Right cardiac atrium (tissue), 5 donors: ENCODE data around the gene RGS6. TPM values are rescaled to one million over a fixed set of nuclear protein-coding genes. Genes with fewer than 3 reads are reported as not detected.
"Not testable (repeated sequence)": the region's sequence is repeated elsewhere in the genome, so short reads cannot be mapped to it uniquely, and the experiment has no call there.

Source experiments
- ATAC-seq, 2 donors: fragments of 200-7000 bp; cut with Tn5 transposase; one replicate each; pipeline versions ENCODE4 v1.8.0 to v1.9.1; 2020; ENCODE audit warnings: moderate library complexity in 2 of 2, mild to moderate bottlenecking in 1 of 2
- DNase-seq, 3 donors: peaks; one replicate each; pipeline ENCODE4 v3.0.0-alpha.2; 2020
- H3K27ac ChIP-seq: one replicate; pipeline ENCODE4 v1.5.1; 2013; ENCODE audit warnings: mild to moderate bottlenecking, low read length, control low read depth, moderate library complexity
- H3K27me3 ChIP-seq: one replicate; pipeline ENCODE4 v1.6.1; 2013; ENCODE audit not compliant: control insufficient read depth, insufficient read depth
- H3K4me1 ChIP-seq: one replicate; pipeline ENCODE4 v1.6.1; 2013; ENCODE audit warnings: low read length; ENCODE audit not compliant: control insufficient read depth, insufficient read depth
- H3K4me3 ChIP-seq: one replicate; pipeline ENCODE4 v1.5.1; 2013; ENCODE audit warnings: low read length, control low read depth
- H3K9me3 ChIP-seq: one replicate; pipeline ENCODE4 v1.6.1; 2013; ENCODE audit warnings: low read length; ENCODE audit not compliant: control insufficient read depth
- WGBS: extraction: QIAGEN DNeasy Blood & Tissue Kit; methylation state at CpG from one replicate; pipeline ENCODE4 v1.1.7; 2013; 5-methylcytosine and 5-hydroxymethylcytosine counted together
- intact Hi-C, 4 donors: fragments of 100-400 bp; cut with DNase I; formaldehyde crosslinking; loops; one replicate each; pipeline versions ENCODE4 v1.11.0 to v1.14.0; 2022 to 2023
- long read RNA-seq, 4 donors: library from polyadenylated mRNA; unstranded; transcript quantifications; one replicate each; pipeline ENCODE4 v2.0.0, GENCODE V29; 2020 to 2021
- polyA plus RNA-seq: library from polyadenylated mRNA; stranded (reverse); fragments of 200-250 nt; gene quantifications from one replicate; pipeline ENCODE4 v1.2.3, GENCODE V29; 2013
- total RNA-seq, 4 donors: library from RNA; stranded (reverse); fragmentation: NEBNext Ultra II Directional; extraction: Animal tissue kit (Norgen Biotek cat#: 25700); gene quantifications; one replicate each; pipeline ENCODE4 v1.2.1, GENCODE V29; 2021
- donor health status: healthy with polysubstance abuse.
- donor health status: DM: no; HTN: yes; CAD: no.
- donor health status: DM: no; HTN: no; CAD: no.
- donor health status: DM: no; HTN: yes; CAD: no; lungs with severe emphysema.
- donor health status: DM: yes; HTN: yes; CAD: no.

The RGS6 gene
- total RNA-seq (10 to 100 TPM; 24.0 to 51.4 (median 31.3) TPM), polyA plus RNA-seq (12.7 TPM)
- long read RNA-seq, donor 1, full-length matches to known transcripts: 3 of 15 reads
- long read RNA-seq, donor 1, partial matches to known transcripts: 0 of 15 reads
- long read RNA-seq, donor 1, other reads (novel, unspliced or antisense): 12 of 15 reads
- long read RNA-seq, donor 2, full-length matches to known transcripts: 3 of 16 reads
- long read RNA-seq, donor 2, partial matches to known transcripts: 5 of 16 reads
- long read RNA-seq, donor 2, other reads (novel, unspliced or antisense): 8 of 16 reads
- long read RNA-seq, donor 3, full-length matches to known transcripts: 2 of 24 reads
- long read RNA-seq, donor 3, partial matches to known transcripts: 4 of 24 reads
- long read RNA-seq, donor 3, other reads (novel, unspliced or antisense): 18 of 24 reads
- long read RNA-seq, donor 4, full-length matches to known transcripts: 5 of 15 reads
- long read RNA-seq, donor 4, partial matches to known transcripts: 3 of 15 reads
- long read RNA-seq, donor 4, other reads (novel, unspliced or antisense): 7 of 15 reads

DNA sequence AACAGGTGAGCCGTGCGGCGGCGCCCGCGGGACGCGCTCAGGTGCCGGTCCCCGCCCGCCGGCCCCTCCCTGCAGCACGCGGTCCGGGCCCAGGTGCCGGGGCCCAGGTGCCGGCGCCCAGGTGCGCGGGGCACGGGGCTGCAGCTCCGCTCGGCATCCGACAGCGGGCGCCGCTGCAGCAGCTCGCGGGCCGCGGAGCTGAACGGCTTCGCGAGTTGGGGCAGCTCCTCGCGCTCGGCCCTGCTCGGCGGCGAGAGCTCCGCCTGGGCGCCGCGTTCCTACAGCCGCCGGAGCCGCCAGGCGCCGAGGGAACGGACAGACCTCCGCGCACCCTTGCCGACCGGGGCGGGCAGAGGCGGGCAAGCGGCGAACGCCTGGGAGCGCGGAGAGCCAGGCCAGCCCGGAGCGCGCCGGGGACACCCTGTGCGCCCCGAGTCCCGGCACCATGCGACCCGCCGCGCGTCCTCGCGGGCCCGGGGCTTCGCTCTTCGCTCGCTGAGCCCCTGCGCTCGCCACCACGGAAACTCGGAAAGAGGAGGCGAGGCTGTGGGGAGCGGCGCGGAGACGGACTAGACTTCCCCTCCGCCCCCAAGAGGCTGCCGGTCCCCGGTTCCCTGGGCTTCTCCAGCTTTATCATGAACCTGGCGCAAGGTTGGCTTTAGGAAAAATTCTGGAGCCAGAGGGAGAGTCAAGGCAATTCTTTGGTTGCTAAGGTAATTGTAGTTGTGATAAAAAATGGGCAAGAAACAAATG, at the start of gene RGS6:
RGS6 (plus strand) TSS at position 201 of the 753 bp plus-strand sequence.
- Histone ChIP-seq H3K27ac (no peak within 1 kb of the TSS), H3K4me3 (peak within 1 kb of the TSS; percentile 45), H3K9me3 (no peaks in the 10 kb centered on the region), H3K27me3 (no peaks in the 10 kb centered on the region), H3K4me1 (no peaks in the 10 kb centered on the region)
- ATAC-seq: peak; percentile 75 to 77
- intact Hi-C loops: loop anchor here (5.0 to 10.0 kb wide), 2 partner anchors 360 to 362 kb away; no protein-coding TSS in a partner anchor
- peak; percentile 24 to 69 (median 68) for DNase-seq
- under 1% methylated on average over 92 of the region's 92 CpGs for WGBS

GRCh38 chr14:71883094-71883493, 49.1 kb upstream of the RGS6 start:
- Histone ChIP-seq H3K27ac (no peak overlapping the region), H3K4me3 (no peak overlapping the region), H3K4me1 (no peaks in the 10 kb centered on the region), H3K9me3 (no peaks in the 10 kb centered on the region), H3K27me3 (no peaks in the 10 kb centered on the region)
- no peak for ATAC-seq
- WGBS: 68% methylated on average over 1 of the region's 1 CpG
- intact Hi-C loops: no loop called here
- no peak for DNase-seq

- intact Hi-C loops: no loop called here
- 68% methylated on average over 3 of the region's 3 CpGs for WGBS
- H3K4me1 ChIP-seq: no peaks in the 10 kb centered on the region
- H3K27me3 ChIP-seq: no peaks in the 10 kb centered on the region
- no peak overlapping the region for H3K4me3 ChIP-seq
- ATAC-seq (no peak), DNase-seq (no peak)
- no peaks in the 10 kb centered on the region for H3K9me3 ChIP-seq
- no peak overlapping the region for H3K27ac ChIP-seq
These were observed 46.9 kb upstream of the RGS6 start for GRCh38 chr14:71885301-71885700.

GRCh38 chr14:71887802-71888201, 44.4 kb upstream of the RGS6 start:
- H3K27me3 ChIP-seq, ATAC-seq, H3K4me3 ChIP-seq, intact Hi-C loops, DNase-seq, H3K4me1 ChIP-seq, H3K27ac ChIP-seq, H3K9me3 ChIP-seq: not testable (repeated sequence)
- 92% methylated on average over 9 of the region's 9 CpGs for WGBS

- H3K27ac ChIP-seq: no peak overlapping the region
- H3K4me3 ChIP-seq: no peak overlapping the region
- no peaks in the 10 kb centered on the region for H3K27me3 ChIP-seq
- ATAC-seq (no peak), DNase-seq (no peak)
- intact Hi-C loops: no loop called here
- WGBS: 84% methylated on average over 1 of the region's 1 CpG
- no peaks in the 10 kb centered on the region for H3K4me1 ChIP-seq
- no peaks in the 10 kb centered on the region for H3K9me3 ChIP-seq
These were observed 41.7 kb upstream of the RGS6 start for GRCh38 chr14:71890541-71890940.

- DNase-seq (peak in 1 of 3 donors; percentile 38), ATAC-seq (no peak)
- Histone ChIP-seq H3K27me3 (no peaks in the 10 kb centered on the region), H3K27ac (no peak overlapping the region), H3K4me3 (no peak overlapping the region), H3K9me3 (no peaks in the 10 kb centered on the region), H3K4me1 (no peaks in the 10 kb centered on the region)
- intact Hi-C loops: no loop called here
- 87% methylated on average over 6 of the region's 6 CpGs for WGBS
These were observed 41.0 kb upstream of the RGS6 start for GRCh38 chr14:71891185-71891584.

- Histone ChIP-seq H3K9me3 (no peaks in the 10 kb centered on the region), H3K4me3 (no peak overlapping the region), H3K27ac (no peak overlapping the region), H3K4me1 (no peaks in the 10 kb centered on the region), H3K27me3 (no peaks in the 10 kb centered on the region)
- no peak for DNase-seq
- ATAC-seq: no peak
- intact Hi-C loops: no loop called here
- 65% methylated on average over 1 of the region's 1 CpG for WGBS
These were observed 40.3 kb upstream of the RGS6 start for GRCh38 chr14:71891970-71892369.

- ATAC-seq (no peak), DNase-seq (no peak)
- Histone ChIP-seq H3K27me3 (no peaks in the 10 kb centered on the region), H3K9me3 (no peaks in the 10 kb centered on the region), H3K27ac (no peak overlapping the region), H3K4me1 (peaks cover 5% of the 10 kb centered on the region), H3K4me3 (no peak overlapping the region)
- intact Hi-C loops: no loop called here
- WGBS: 48% methylated on average over 4 of the region's 4 CpGs
These were observed 27.2 kb upstream of the RGS6 start for GRCh38 chr14:71905031-71905430.

DNA sequence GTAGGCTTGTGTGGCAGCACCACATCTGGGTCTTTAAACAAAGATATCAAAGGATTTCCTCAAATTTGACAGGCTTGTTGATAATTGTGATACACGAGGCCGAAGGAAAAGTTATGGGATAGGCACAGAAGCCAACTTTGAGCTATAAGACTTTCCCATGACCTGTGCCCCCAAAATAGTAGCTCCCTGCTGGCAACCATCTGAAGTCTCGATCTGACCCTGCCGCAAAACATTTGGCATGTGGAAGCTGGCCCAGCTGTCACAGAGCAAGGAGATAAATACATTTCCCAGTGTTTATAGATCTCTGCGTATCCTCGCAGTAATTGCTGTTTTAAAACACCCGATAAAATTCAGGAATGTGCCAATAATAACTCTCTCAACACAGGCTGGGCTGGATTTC, 26.4 kb upstream of the RGS6 start:
- Histone ChIP-seq H3K9me3 (no peaks in the 10 kb centered on the region), H3K27ac (no peak overlapping the region), H3K27me3 (no peaks in the 10 kb centered on the region), H3K4me1 (peaks cover 5% of the 10 kb centered on the region), H3K4me3 (no peak overlapping the region)
- intact Hi-C loops: no loop called here
- DNase-seq: no peak
- WGBS: 21% methylated on average over 7 of the region's 7 CpGs
- no peak for ATAC-seq

- Histone ChIP-seq H3K4me1 (peaks cover 5% of the 10 kb centered on the region), H3K4me3 (no peak overlapping the region), H3K27ac (no peak overlapping the region), H3K9me3 (no peaks in the 10 kb centered on the region), H3K27me3 (no peaks in the 10 kb centered on the region)
- intact Hi-C loops: no loop called here
- WGBS: 77% methylated on average over 10 of the region's 10 CpGs
- no peak for ATAC-seq
- no peak for DNase-seq
These were observed 24.3 kb upstream of the RGS6 start for GRCh38 chr14:71907793-71908515.
